ENCODE results near the gene RHO.

RHO gene

GRCh38 chr3:129563332-129563731 is 34.9 kb downstream of the RHO start:
- no peak for DNase-seq

GRCh38 chr3:129563850-129564535 is 35.6 kb downstream of the RHO start:
- no peak for DNase-seq

- no peak for DNase-seq
These were observed 36.7 kb downstream of the RHO start for GRCh38 chr3:129564981-129565644.

- DNase-seq, result no peak
These were observed 37.5 kb downstream of the RHO start for GRCh38 chr3:129565902-129566301.

- DNase-seq, result no peak
These were observed 38.8 kb downstream of the RHO start for GRCh38 chr3:129567176-129567705.

GRCh38 chr3:129567939-129568338 is 39.5 kb downstream of the RHO start:
- DNase-seq, result no peak

GRCh38 chr3:129569856-129570255 is 41.4 kb downstream of the RHO start:
- no peak for DNase-seq

- DNase-seq, result no peak
These were observed 43.4 kb downstream of the RHO start for GRCh38 chr3:129571605-129572547.

GRCh38 chr3:129572603-129573002 is 44.2 kb downstream of the RHO start:
- no peak for DNase-seq

- no peak for DNase-seq
These were observed 45.1 kb downstream of the RHO start for GRCh38 chr3:129573493-129573892.

- no peak for DNase-seq
These were observed 45.8 kb downstream of the RHO start for GRCh38 chr3:129574206-129574605.

GRCh38 chr3:129575233-129575996 is 47.0 kb downstream of the RHO start:
- DNase-seq, result no peak

GRCh38 chr3:129575997-129576384 is 47.6 kb downstream of the RHO start:
- no peak for DNase-seq

GRCh38 chr3:129576514-129577352 is 48.3 kb downstream of the RHO start:
- peak; percentile 58 for DNase-seq

GRCh38 chr3:129577366-129577765 is 48.9 kb downstream of the RHO start:
- DNase-seq, result peak; percentile 11

GRCh38 chr3:129577925-129578786 is 49.7 kb downstream of the RHO start:
- no peak for DNase-seq

GRCh38 chr3:129579991-129580390 is 51.6 kb downstream of the RHO start:
- no peak for DNase-seq

- DNase-seq, result no peak
These were observed 53.2 kb downstream of the RHO start for GRCh38 chr3:129581623-129582022.

GRCh38 chr3:129582799-129583198 is 54.4 kb downstream of the RHO start:
- no peak for DNase-seq

GRCh38 chr3:129583289-129583688 is 54.9 kb downstream of the RHO start:
- DNase-seq, result no peak

- no peak for DNase-seq
These were observed 56.2 kb downstream of the RHO start for GRCh38 chr3:129584631-129585030.

Measured in NCI-H345 (cell line).